Endodermal cell (in vitro differentiated cells): Measurements from ENCODE around the gene TICAM2. TPM values are rescaled to one million over a fixed set of nuclear protein-coding genes. Genes with fewer than 3 reads are reported as not detected.

Experiments used
- DNase-seq: peaks from one replicate; pipeline ENCODE4 v3.0.0-alpha.2; 2017
- H3K27ac ChIP-seq: 2 replicates; pipeline ENCODE4 v1.5.1; 2013; ENCODE audit warnings: mild to moderate bottlenecking, low read depth, low read length, moderate library complexity
- H3K27me3 ChIP-seq: 2 replicates; pipeline ENCODE4 v1.6.1; 2013; ENCODE audit warnings: mild to moderate bottlenecking, low read length, moderate library complexity; ENCODE audit not compliant: insufficient read depth, control insufficient read depth, poor library complexity, severe bottlenecking
- H3K36me3 ChIP-seq: 2 replicates; pipeline ENCODE4 v1.7.0; 2013; ENCODE audit warnings: mild to moderate bottlenecking, low read length, moderate library complexity; ENCODE audit not compliant: control insufficient read depth, insufficient read depth
- H3K4me1 ChIP-seq: one replicate; pipeline ENCODE4 v1.7.0; 2013; ENCODE audit warnings: low read length; ENCODE audit not compliant: control insufficient read depth, insufficient read depth
- H3K4me3 ChIP-seq: 2 replicates; pipeline ENCODE4 v1.5.1; 2013; ENCODE audit warnings: mild to moderate bottlenecking, low read length, moderate library complexity
- H3K9ac ChIP-seq: 2 replicates; pipeline ENCODE4 v1.6.1; 2013; ENCODE audit warnings: mild to moderate bottlenecking, low read length, moderate library complexity; ENCODE audit not compliant: poor library complexity, severe bottlenecking; ENCODE audit errors: extremely low read depth
- H3K9me3 ChIP-seq: 2 replicates; pipeline ENCODE4 v1.6.1; 2013; ENCODE audit warnings: mild to moderate bottlenecking, low read length, moderate library complexity; ENCODE audit not compliant: control insufficient read depth
- H3K27ac Mint-ChIP-seq: 2 replicates; pipeline ENCODE4 v1.8.0; 2020; ENCODE audit warnings: mixed read lengths
- H3K27me3 Mint-ChIP-seq: 2 replicates; pipeline ENCODE4 v1.8.0; 2021; ENCODE audit warnings: mild to moderate bottlenecking, mixed read lengths; ENCODE audit not compliant: insufficient read depth
- H3K36me3 Mint-ChIP-seq: 2 replicates; pipeline ENCODE4 v1.8.0; 2020; ENCODE audit warnings: low read depth, mixed read lengths
- H3K4me1 Mint-ChIP-seq: 2 replicates; pipeline ENCODE4 v1.8.0; 2020; ENCODE audit warnings: mixed read lengths
- H3K4me3 Mint-ChIP-seq: 2 replicates; pipeline ENCODE4 v1.8.0; 2020; ENCODE audit warnings: mild to moderate bottlenecking, moderate library complexity, mixed read lengths
- H3K9me3 Mint-ChIP-seq: 2 replicates; pipeline ENCODE4 v1.8.0; 2020; ENCODE audit warnings: mild to moderate bottlenecking, mixed read lengths
- WGBS, 2 experiments: methylation state at CpG; one replicate each; pipeline versions ENCODE4 v1.1.5 to v1.1.7; 2013; ENCODE audit warnings: missing lambda C conversion rate in 2 of 2, mixed read lengths in 1 of 2; ENCODE audit not compliant: insufficient coverage in 1 of 2, insufficient read length in 1 of 2; 5-methylcytosine and 5-hydroxymethylcytosine counted together
- total RNA-seq, 2 donors: library from RNA; stranded (reverse); fragmentation: NEBNext Ultra II Directional in 1 of 2; extraction: Animal tissue kit (Norgen Biotek cat#: 25700) in 1 of 2; gene quantifications; 2 replicates in 1 of 2; 3 replicates in 1 of 2; pipeline ENCODE4 v1.2.1, GENCODE V29; 2021
- TF ChIP-seq, protein P1 (sequence below): fragments of 200-600 bp; sonication (generic); conservative IDR thresholded peaks from 2 replicates; pipeline ENCODE4 v1.5.0; 2021; ENCODE audit warnings: antibody characterized with exemption, mild to moderate bottlenecking

TICAM2 gene
- total RNA-seq, 2 donors from 2014 or later: 0.84 to 1.5 TPM

DNA sequence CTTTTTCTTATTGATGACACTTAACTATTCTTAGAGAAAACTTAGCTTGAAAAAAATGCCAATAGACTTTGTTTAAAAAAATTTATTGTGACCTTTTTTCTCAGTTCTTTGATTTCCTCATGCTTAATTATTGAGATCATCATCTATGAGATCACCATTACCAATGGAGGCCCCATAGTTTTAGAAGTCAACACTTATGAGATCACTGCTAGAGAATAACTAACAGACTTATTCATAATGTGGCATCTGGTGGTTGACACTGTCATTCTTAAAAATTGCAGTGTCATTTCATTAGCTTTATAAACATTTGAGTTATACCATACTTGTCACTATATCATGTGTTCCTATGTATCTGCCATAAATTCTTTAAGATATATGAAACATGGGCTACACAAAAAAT is 42.8 kb downstream of the TICAM2 start:
- Histone ChIP-seq H3K36me3 (no peaks in the 10 kb centered on the region), H3K27ac (no peak overlapping the region), H3K4me3 (no peak overlapping the region), H3K27me3 (no peaks in the 10 kb centered on the region), H3K4me1 (peaks cover 6% of the 10 kb centered on the region), H3K9me3 (no peaks in the 10 kb centered on the region), H3K9ac (no peak overlapping the region)
- TF ChIP-seq, protein P1, sequence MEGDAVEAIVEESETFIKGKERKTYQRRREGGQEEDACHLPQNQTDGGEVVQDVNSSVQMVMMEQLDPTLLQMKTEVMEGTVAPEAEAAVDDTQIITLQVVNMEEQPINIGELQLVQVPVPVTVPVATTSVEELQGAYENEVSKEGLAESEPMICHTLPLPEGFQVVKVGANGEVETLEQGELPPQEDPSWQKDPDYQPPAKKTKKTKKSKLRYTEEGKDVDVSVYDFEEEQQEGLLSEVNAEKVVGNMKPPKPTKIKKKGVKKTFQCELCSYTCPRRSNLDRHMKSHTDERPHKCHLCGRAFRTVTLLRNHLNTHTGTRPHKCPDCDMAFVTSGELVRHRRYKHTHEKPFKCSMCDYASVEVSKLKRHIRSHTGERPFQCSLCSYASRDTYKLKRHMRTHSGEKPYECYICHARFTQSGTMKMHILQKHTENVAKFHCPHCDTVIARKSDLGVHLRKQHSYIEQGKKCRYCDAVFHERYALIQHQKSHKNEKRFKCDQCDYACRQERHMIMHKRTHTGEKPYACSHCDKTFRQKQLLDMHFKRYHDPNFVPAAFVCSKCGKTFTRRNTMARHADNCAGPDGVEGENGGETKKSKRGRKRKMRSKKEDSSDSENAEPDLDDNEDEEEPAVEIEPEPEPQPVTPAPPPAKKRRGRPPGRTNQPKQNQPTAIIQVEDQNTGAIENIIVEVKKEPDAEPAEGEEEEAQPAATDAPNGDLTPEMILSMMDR: no peak
- peaks cover 21% of the 10 kb centered on the region for H3K4me1 Mint-ChIP-seq
- no peak overlapping the region for H3K27ac Mint-ChIP-seq
- no peaks in the 10 kb centered on the region for H3K27me3 Mint-ChIP-seq
- no peak for DNase-seq
- H3K4me3 Mint-ChIP-seq: no peak overlapping the region
- H3K9me3 Mint-ChIP-seq: no peaks in the 10 kb centered on the region
- no peaks in the 10 kb centered on the region for H3K36me3 Mint-ChIP-seq

DNA sequence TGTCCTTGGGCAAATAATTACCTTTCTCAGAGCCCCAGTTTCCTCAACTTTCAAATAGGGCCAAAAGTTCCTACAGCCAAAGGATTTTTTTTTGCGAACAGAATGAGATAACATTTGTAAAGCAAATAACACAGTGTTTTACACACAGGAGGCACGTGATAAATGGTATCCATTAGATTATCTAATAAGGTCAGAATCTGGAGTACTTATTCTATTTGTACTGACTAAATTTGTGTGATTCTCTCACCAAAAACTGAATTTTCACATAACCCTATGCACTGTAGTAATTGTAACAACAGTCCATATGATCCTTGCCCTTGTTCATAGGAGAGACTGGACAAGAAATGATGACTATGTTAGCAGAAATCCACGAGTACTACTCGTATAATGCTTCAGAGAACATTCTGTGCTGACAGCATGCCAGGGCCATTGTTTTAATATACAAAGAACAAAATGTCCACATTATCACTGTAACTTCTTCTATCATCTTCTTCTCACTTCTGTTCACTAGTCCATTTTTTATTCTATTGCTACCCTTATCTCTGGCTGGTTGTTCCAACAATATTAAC is 43.8 kb downstream of the TICAM2 start:
- H3K9ac ChIP-seq: no peak overlapping the region
- Mint-ChIP-seq H3K27ac (no peak overlapping the region), H3K27me3 (no peaks in the 10 kb centered on the region), H3K4me3 (no peak overlapping the region), H3K9me3 (no peaks in the 10 kb centered on the region), H3K36me3 (no peaks in the 10 kb centered on the region), H3K4me1 (peaks cover 21% of the 10 kb centered on the region)
- no peaks in the 10 kb centered on the region for H3K36me3 ChIP-seq
- H3K27ac ChIP-seq: no peak overlapping the region
- no peak overlapping the region for H3K4me3 ChIP-seq
- H3K4me1 ChIP-seq: peaks cover 6% of the 10 kb centered on the region
- no peaks in the 10 kb centered on the region for H3K9me3 ChIP-seq
- 92% methylated on average over 4 of the region's 4 CpGs for WGBS, 2 experiments
- TF ChIP-seq, protein P1: no peak
- H3K27me3 ChIP-seq: no peaks in the 10 kb centered on the region
- DNase-seq: no peak

DNA sequence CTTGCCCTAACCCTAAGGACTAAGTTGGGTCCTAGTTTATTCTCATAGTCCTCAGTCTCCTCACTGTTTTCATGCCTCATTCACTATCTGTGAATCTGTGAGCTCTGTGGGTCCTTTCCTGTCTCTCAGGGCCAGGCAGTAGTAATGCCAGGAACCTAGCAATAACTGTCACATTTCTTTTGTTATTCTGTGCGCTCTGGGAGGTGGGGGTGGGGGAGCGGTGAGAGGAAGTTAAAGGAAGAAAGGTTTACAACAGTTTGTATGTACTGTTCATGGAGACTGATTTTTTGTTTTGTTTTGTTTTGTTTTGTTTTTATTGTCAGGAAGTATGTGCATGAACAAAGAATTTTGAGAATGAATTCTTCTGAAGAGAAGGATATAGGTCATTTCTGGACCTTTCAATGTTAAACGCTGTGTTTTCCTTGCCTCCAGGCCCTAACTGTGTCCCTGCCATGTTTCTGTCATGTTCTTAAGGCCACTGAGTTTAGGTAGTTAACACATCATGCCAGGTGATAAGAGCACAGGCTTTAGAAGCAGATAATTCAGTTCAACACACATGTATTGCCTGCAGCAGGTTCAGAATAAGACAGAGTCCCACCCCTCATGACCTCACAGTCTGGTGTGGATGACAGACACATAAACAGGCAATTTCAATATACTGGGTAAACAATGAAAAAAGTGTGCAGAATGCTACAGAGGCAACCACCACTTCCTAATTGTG is 44.5 kb downstream of the TICAM2 start:
- Mint-ChIP-seq H3K36me3 (no peaks in the 10 kb centered on the region), H3K27ac (peak overlapping the region; percentile 14), H3K27me3 (no peaks in the 10 kb centered on the region), H3K4me3 (no peak overlapping the region), H3K4me1 (peaks cover 21% of the 10 kb centered on the region), H3K9me3 (no peaks in the 10 kb centered on the region)
- Histone ChIP-seq H3K9me3 (no peaks in the 10 kb centered on the region), H3K4me1 (peaks cover 6% of the 10 kb centered on the region), H3K27me3 (no peaks in the 10 kb centered on the region), H3K36me3 (no peaks in the 10 kb centered on the region), H3K27ac (no peak overlapping the region), H3K4me3 (no peak overlapping the region), H3K9ac (no peak overlapping the region)
- DNase-seq: no peak
- TF ChIP-seq, protein P1: no peak
- WGBS, 2 experiments: 60 to 65% methylated on average over 1 to 3 of the region's 3 CpGs
